Thoracic aorta (tissue), 2 donors: ENCODE measurements around the gene GCLC. TPM values are rescaled to one million over a fixed set of nuclear protein-coding genes. Genes with fewer than 3 reads are reported as not detected.

ENCODE experiments used
- ATAC-seq: fragments of 150-250 bp; one replicate; pipeline ENCODE4 v1.8.0; 2017; ENCODE audit warnings: low read depth; ENCODE audit not compliant: insufficient number of reproducible peaks, low FRiP score
- DNase-seq: peaks from one replicate; pipeline ENCODE4 v3.0.0-alpha.2; 2020; ENCODE audit warnings: low spot score
- H3K27ac ChIP-seq, 2 donors: fragments of 200-600 bp; sonication (generic); 1 replicate in 1 of 2; 2 replicates in 1 of 2; pipeline ENCODE4 v1.5.1; 2016; ENCODE audit warnings: mild to moderate bottlenecking in 2 of 2, moderate library complexity in 2 of 2
- H3K27me3 ChIP-seq: fragments of 200-600 bp; sonication (generic); replicated peaks from 2 replicates; pipeline ENCODE4 v1.6.0; 2016; ENCODE audit warnings: mild to moderate bottlenecking; ENCODE audit not compliant: insufficient read depth
- H3K36me3 ChIP-seq: fragments of 200-600 bp; sonication (generic); one replicate; pipeline ENCODE4 v1.5.1; 2016
- H3K4me1 ChIP-seq, 2 donors: fragments of 200-600 bp; sonication (generic); 1 replicate in 1 of 2; 2 replicates in 1 of 2; pipeline versions ENCODE4 v1.5.1 to v1.6.0; 2016; ENCODE audit warnings: low read depth in 2 of 2, mild to moderate bottlenecking in 1 of 2; ENCODE audit not compliant: control insufficient read depth in 1 of 2
- H3K4me3 ChIP-seq: fragments of 200-600 bp; sonication (generic); 2 replicates; pipeline ENCODE4 v1.5.1; 2016; ENCODE audit warnings: mild to moderate bottlenecking
- H3K9me3 ChIP-seq: fragments of 200-600 bp; sonication (generic); 2 replicates; pipeline ENCODE4 v1.5.1; 2016
- total RNA-seq, 2 donors: library from RNA; depleted of rRNA; stranded (reverse); fragments of >200 nt; gene quantifications; one replicate each; pipeline versions ENCODE4 v1.1.0 to v1.2.3, GENCODE V29; 2016
- TF ChIP-seq, protein P1 (sequence below): fragments of 200-600 bp; sonication (generic); IDR thresholded peaks from one replicate; pipeline ENCODE4 v1.5.1; 2019; ENCODE audit warnings: antibody characterized with exemption

The GCLC gene
- total RNA-seq, 2 donors from 2014 or later, result 26.5 to 29.6 TPM

DNA sequence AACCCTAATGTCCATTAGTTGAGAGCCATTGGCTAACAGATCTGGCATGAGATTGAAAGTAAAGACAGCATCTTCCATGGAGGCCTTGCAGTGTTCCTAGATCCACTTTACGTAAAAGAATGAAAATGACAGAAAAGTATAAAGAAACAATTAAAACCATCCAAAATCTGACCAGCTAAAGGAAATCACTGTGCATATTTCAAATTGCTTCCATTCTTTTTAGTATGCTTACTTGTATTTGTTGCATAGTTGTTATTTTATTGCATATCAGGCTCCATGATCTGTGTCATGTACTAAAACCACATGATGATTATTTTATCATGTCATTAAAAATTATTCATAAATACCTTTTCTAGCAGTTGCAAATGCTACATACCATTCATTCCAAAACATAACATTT is 67.9 kb downstream of the GCLC start:
- H3K4me3 ChIP-seq, result no peak overlapping the region
- H3K4me1 ChIP-seq, result no peaks in the 10 kb centered on the region
- no peaks in the 10 kb centered on the region for H3K27me3 ChIP-seq
- no peak overlapping the region for H3K27ac ChIP-seq
- no peaks in the 10 kb centered on the region for H3K9me3 ChIP-seq
- ATAC-seq, result no peak
- TF ChIP-seq, protein P1, sequence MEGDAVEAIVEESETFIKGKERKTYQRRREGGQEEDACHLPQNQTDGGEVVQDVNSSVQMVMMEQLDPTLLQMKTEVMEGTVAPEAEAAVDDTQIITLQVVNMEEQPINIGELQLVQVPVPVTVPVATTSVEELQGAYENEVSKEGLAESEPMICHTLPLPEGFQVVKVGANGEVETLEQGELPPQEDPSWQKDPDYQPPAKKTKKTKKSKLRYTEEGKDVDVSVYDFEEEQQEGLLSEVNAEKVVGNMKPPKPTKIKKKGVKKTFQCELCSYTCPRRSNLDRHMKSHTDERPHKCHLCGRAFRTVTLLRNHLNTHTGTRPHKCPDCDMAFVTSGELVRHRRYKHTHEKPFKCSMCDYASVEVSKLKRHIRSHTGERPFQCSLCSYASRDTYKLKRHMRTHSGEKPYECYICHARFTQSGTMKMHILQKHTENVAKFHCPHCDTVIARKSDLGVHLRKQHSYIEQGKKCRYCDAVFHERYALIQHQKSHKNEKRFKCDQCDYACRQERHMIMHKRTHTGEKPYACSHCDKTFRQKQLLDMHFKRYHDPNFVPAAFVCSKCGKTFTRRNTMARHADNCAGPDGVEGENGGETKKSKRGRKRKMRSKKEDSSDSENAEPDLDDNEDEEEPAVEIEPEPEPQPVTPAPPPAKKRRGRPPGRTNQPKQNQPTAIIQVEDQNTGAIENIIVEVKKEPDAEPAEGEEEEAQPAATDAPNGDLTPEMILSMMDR, result no peak
- H3K36me3 ChIP-seq, result no peaks in the 10 kb centered on the region
- DNase-seq, result no peak

DNA sequence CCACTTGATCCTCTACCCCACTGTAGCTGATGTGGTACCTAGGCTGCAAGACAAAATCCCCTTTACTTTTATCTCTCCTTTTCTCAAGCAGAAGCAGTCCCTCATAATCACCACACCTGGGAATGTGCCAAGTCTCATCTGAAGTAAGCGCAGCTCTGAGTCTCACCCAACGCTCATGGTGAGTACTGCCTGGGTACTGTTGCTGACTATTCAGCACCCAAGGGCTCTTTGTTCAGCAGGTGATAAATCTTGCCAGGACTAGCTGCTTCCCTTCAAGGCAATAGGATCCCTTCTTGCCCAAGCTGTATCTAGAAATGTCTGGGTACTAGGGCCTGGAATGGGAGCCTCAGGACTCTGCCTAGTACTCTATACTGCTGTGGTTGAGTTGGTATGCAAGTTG is 70.9 kb downstream of the GCLC start:
- ATAC-seq (no peak), DNase-seq (no peak)
- Histone ChIP-seq H3K4me1 (no peaks in the 10 kb centered on the region), H3K36me3 (no peaks in the 10 kb centered on the region), H3K27me3 (no peaks in the 10 kb centered on the region), H3K27ac (no peak overlapping the region), H3K9me3 (no peaks in the 10 kb centered on the region), H3K4me3 (no peak overlapping the region)
- TF ChIP-seq, protein P1, result no peak

DNA sequence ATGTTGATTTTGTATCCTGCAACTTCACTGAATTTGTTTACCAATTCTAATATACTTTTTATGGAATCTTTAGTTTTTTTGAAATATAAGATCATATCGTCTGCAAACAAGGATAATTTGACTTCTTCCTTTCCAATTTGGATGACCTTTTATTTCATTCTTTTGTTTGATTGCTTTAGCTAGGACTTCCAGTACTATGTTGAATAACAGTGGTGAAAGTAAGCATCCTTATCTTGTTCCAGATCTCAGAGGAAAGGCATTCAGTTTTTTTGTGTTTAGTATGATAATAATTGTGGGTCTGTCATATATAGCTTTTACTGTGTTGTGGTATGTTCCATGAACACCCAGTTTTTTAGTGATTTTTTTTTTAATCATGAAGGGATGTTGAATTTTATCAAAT is 75.7 kb downstream of the GCLC start:
- H3K9me3 ChIP-seq, result no peaks in the 10 kb centered on the region
- ATAC-seq, result no peak
- no peaks in the 10 kb centered on the region for H3K4me1 ChIP-seq
- DNase-seq, result no peak
- no peak overlapping the region for H3K27ac ChIP-seq
- no peaks in the 10 kb centered on the region for H3K36me3 ChIP-seq
- H3K27me3 ChIP-seq, result no peaks in the 10 kb centered on the region
- H3K4me3 ChIP-seq, result no peak overlapping the region
- TF ChIP-seq, protein P1, result no peak

DNA sequence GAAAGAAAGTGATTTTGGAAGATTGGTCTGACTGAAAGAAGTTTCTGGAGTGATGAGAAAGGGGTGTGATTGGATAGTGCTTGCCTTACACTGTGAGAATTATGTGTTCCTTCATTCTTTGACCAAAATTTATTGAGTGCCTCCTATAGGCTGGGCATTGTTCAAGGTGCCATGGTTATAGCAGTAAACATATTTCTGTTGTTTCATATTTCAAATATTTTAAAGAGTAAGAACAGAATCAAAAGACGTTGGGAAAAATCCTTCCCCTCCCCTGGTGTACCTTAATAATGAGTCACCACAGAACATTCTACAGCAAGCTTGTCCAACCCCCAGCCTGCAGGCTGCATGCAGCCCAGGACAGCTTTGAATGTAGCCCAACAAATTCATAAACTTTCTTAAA is 78.6 kb downstream of the GCLC start:
- Histone ChIP-seq H3K36me3 (no peaks in the 10 kb centered on the region), H3K4me1 (no peaks in the 10 kb centered on the region), H3K27me3 (no peaks in the 10 kb centered on the region), H3K9me3 (no peaks in the 10 kb centered on the region), H3K27ac (no peak overlapping the region), H3K4me3 (no peak overlapping the region)
- TF ChIP-seq, protein P1, result no peak
- no peak for DNase-seq
- no peak for ATAC-seq

DNA sequence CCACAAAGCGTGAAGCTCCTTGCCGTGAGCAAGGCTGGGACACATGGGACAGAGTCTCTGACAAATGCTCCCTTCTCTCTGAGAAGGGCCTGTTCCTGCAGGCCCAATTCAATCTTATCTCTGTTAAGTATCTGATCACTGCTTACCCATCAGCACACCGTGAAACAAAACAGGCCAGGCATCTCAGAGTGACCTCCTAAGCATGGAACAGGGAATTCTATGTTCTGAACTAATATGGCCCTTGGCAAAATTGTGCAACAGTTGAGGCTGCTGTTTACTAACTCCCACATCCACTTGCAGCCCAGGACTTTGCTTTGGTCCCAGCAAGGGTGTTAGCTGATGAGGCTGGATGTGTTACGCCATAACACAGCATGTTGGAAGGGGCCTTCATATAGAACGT is 79.2 kb downstream of the GCLC start:
- TF ChIP-seq, protein P1, result no peak
- no peaks in the 10 kb centered on the region for H3K27me3 ChIP-seq
- no peak overlapping the region for H3K27ac ChIP-seq
- H3K4me3 ChIP-seq, result no peak overlapping the region
- no peak for ATAC-seq
- H3K4me1 ChIP-seq, result no peaks in the 10 kb centered on the region
- DNase-seq, result no peak
- H3K36me3 ChIP-seq, result no peaks in the 10 kb centered on the region
- no peaks in the 10 kb centered on the region for H3K9me3 ChIP-seq
